Midbrain (tissue), 1 donor: ENCODE data around the gene TFCP2L1.

ENCODE experiments used
- DNase-seq: peaks from one replicate; lab custom pipeline; 2025; lab: John Stamatoyannopoulos, UW

Gene TFCP2L1

DNA sequence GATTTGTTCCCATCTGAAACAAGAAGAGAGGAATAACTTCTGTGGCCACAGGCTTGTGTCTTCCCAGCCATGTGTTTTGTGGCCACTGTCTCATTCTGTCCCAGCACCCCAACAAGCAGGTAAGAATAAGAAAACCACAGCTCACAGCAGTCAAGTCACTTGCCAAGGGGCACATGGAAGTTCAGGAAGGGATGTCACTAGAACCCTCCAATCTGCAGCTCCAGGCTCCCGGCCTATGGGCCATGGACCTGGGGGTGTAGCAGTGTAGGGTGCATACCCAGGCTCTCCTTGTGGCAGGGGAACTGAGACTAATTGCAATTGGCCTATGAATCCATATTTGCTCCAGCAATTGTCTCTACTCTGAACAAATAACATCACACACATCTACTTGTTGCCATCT lies 112.5 kb downstream of the TFCP2L1 start:
- DNase-seq = no peak

GRCh38 chr2:121171625-121172119 lies 113.3 kb downstream of the TFCP2L1 start:
- DNase-seq = no peak

DNA sequence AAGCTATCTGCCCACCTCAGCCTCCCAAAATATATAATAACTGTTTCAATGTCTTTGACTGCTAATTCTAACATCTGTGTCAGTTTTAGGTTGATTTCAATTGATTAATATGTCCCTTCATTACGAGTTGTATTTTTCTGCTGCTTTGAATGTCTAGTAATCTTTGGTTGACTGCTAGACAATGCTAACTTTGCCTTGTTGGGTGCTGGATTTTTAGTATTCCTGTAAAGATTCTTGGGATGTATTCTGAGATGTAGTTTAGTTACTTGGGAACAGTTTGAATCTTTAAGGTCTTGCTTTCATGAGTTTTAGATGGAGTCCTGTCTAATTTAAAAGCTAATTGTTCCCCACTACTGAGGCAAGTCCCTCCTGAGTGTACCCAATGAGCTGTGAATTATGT lies 114.4 kb downstream of the TFCP2L1 start:
- no peak for DNase-seq

DNA sequence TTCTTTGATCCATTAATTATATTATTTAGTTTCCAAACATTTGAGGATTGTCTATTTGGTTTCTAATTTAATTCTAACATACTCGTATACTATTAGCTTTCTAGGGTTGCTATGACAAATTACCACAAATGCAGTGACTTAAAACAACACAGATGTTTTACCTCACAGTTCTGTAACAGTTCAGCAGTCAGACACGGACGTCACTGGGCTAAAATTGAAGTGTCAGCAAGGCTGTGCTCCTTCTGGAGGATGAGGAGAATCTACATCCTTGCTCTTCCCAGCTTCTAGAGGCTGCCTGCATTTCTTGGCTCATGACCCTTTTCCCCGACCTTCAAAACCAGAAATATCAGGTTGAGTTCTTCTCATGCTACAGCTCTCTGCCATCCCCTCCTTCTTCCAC lies 117.6 kb downstream of the TFCP2L1 start:
- DNase-seq = no peak
